HepG2 (cell line): ENCODE measurements around the gene AKAP3. TPM values are rescaled to one million over a fixed set of nuclear protein-coding genes. Genes with fewer than 3 reads are reported as not detected.

Source experiments
- ATAC-seq: fragments of 200-7000 bp; cut with Tn5 transposase; 3 replicates; pipeline ENCODE4 v1.9.1; 2020; ENCODE audit warnings: mild to moderate bottlenecking, moderate library complexity
- BruUV-seq: library from RNA; stranded (reverse); fragments of 400-500 nt; replicated peaks from 2 replicates; lab custom pipeline; 2021; lab: Mats Ljungman, UMichigan
- CTCF ChIA-PET: fragments of 300-600 bp; formaldehyde crosslinking; extraction: SDS; loops from one replicate; lab custom pipeline; 2021; ENCODE audit warnings: low total read pairs, inconsistent platforms, low intra/inter-chr PET ratio; lab: Yijun Ruan, JAX
- POLR2A ChIA-PET: fragments of 350-600 bp; sonication (Branson Sonifier 250); formaldehyde crosslinking; loops from one replicate; lab custom pipeline; 2020; ENCODE audit warnings: antibody characterized with exemption, inconsistent platforms; lab: Yijun Ruan, JAX
- DNase-seq: peaks from one replicate; pipeline ENCODE4 v3.0.0-alpha.2; 2015; ENCODE audit warnings: low spot score
- FAIRE-seq: peaks from 3 replicates; lab custom pipeline; 2011; peaks lifted over from hg19 to GRCh38; lab: Jason Lieb, UNC
- H2AFZ ChIP-seq: one replicate; pipeline ENCODE4 v1.6.1; 2011; ENCODE audit warnings: low read length, inconsistent platforms
- H3K27ac ChIP-seq: fragments of 300-600 bp; 3 replicates; pipeline ENCODE4 v1.8.0; 2011; ENCODE audit warnings: mixed run types, mild to moderate bottlenecking, mixed read lengths, low read length, inconsistent platforms; ENCODE audit not compliant: insufficient read depth; ENCODE audit errors: extremely low read length
- H3K27me3 ChIP-seq, 2 experiments: fragments of 200-600 bp in 1 of 2; 2 replicates in 1 of 2; 3 replicates in 1 of 2; pipeline versions ENCODE4 v1.6.0 to v1.8.0; 2011; ENCODE audit warnings: low read length in 2 of 2, mild to moderate bottlenecking in 2 of 2, moderate library complexity in 2 of 2, inconsistent platforms in 1 of 2; ENCODE audit not compliant: insufficient read depth in 2 of 2, control insufficient read depth in 1 of 2
- H3K36me3 ChIP-seq, 2 experiments: fragments of 200-600 bp in 1 of 2; replicated peaks in 1 of 2; 2 replicates in 1 of 2; 3 replicates in 1 of 2; pipeline versions ENCODE4 v1.5.1 to v1.8.0; 2011; ENCODE audit warnings: low read length in 2 of 2, inconsistent platforms in 1 of 2; ENCODE audit not compliant: insufficient read depth in 2 of 2, control insufficient read depth in 1 of 2
- H3K4me1 ChIP-seq: 2 replicates; pipeline ENCODE4 v1.5.1; 2012; ENCODE audit warnings: low read length, inconsistent platforms; ENCODE audit not compliant: insufficient read depth
- H3K4me2 ChIP-seq: 2 replicates; pipeline ENCODE4 v1.6.0; 2011; ENCODE audit warnings: low read depth, low read length, inconsistent platforms
- H3K4me3 ChIP-seq, 3 experiments: fragments of 200-600 bp in 1 of 3; sonication (generic), shearing (Covaris generic) in 1 of 3; replicated peaks in 1 of 3; 2 replicates each; pipeline ENCODE4 v1.5.1; 2011 to 2016; ENCODE audit warnings: low read length in 3 of 3, inconsistent platforms in 2 of 3, low read depth in 2 of 3, mild to moderate bottlenecking in 2 of 3, control low read depth in 1 of 3, mixed read lengths in 1 of 3; ENCODE audit not compliant: insufficient read depth in 1 of 3
- H3K79me2 ChIP-seq: one replicate; pipeline ENCODE4 v1.6.1; 2011; ENCODE audit warnings: low read length, inconsistent platforms; ENCODE audit not compliant: insufficient read depth
- H3K9ac ChIP-seq: 2 replicates; pipeline ENCODE4 v1.6.0; 2011; ENCODE audit warnings: mild to moderate bottlenecking, low read depth, low read length, inconsistent platforms; ENCODE audit not compliant: insufficient read depth
- H3K9me3 ChIP-seq: 2 replicates; pipeline ENCODE4 v1.5.1; 2012; ENCODE audit warnings: mild to moderate bottlenecking, low read length
- H4K20me1 ChIP-seq: 2 replicates; pipeline ENCODE4 v1.6.0; 2011; ENCODE audit warnings: inconsistent platforms, mild to moderate bottlenecking, low read length, moderate library complexity; ENCODE audit not compliant: insufficient read depth
- CSRNP2 ChIP-seq: sonication (generic); formaldehyde crosslinking; conservative IDR thresholded peaks from 2 replicates; pipeline ENCODE4 v1.8.0; 2022; ENCODE audit warnings: low read depth, missing genetic modification reagents
- GLI4 ChIP-seq: sonication (generic); formaldehyde crosslinking; IDR thresholded peaks from 2 replicates; pipeline ENCODE4 v1.5.1; 2020; ENCODE audit warnings: missing genetic modification reagents, mild to moderate bottlenecking, moderate library complexity, borderline replicate concordance
- HBP1 ChIP-seq: IDR thresholded peaks from 2 replicates; pipeline ENCODE4 v1.6.1; 2016; ENCODE audit warnings: low read depth, control low read depth
- KDM6A ChIP-seq: IDR thresholded peaks from 2 replicates; pipeline ENCODE4 v1.6.1; 2016; ENCODE audit warnings: low read depth
- POLR2G ChIP-seq: fragments of 200-400 bp; formaldehyde crosslinking; IDR thresholded peaks from 2 replicates; pipeline ENCODE4 v1.6.1; 2018; ENCODE audit warnings: mild to moderate bottlenecking, low read depth, low read length, moderate library complexity
- PPARG ChIP-seq: conservative IDR thresholded peaks from 2 replicates; pipeline ENCODE4 v1.6.1; 2016; ENCODE audit warnings: missing biosample characterization, missing genetic modification reagents
- REXO4 ChIP-seq: sonication (generic); formaldehyde crosslinking; IDR thresholded peaks from 2 replicates; pipeline ENCODE4 v1.8.0; 2022; ENCODE audit warnings: missing genetic modification reagents, mild to moderate bottlenecking, borderline replicate concordance
- SALL2 ChIP-seq: sonication (generic); formaldehyde crosslinking; IDR thresholded peaks from 2 replicates; pipeline ENCODE4 v1.8.1; 2023; ENCODE audit warnings: mild to moderate bottlenecking, missing genetic modification reagents, inconsistent platforms
- SAP130 ChIP-seq: IDR thresholded peaks from 2 replicates; pipeline ENCODE4 v1.6.1; 2016; ENCODE audit warnings: low read depth
- SIN3A ChIP-seq: IDR thresholded peaks from 2 replicates; pipeline ENCODE4 v1.6.1; 2011; ENCODE audit warnings: low read depth, mild to moderate bottlenecking, control low read depth, low read length, borderline replicate concordance
- YY1 ChIP-seq: IDR thresholded peaks from 2 replicates; pipeline ENCODE4 v1.6.1; 2011; ENCODE audit warnings: low read length, low read depth, moderate library complexity, mild to moderate bottlenecking; ENCODE audit not compliant: insufficient read depth, insufficient replicate concordance
- ZBTB3 ChIP-seq: sonication (generic); formaldehyde crosslinking; IDR thresholded peaks from 2 replicates; pipeline ENCODE4 v1.4.0; 2020; ENCODE audit warnings: low read depth, mild to moderate bottlenecking, moderate library complexity, missing genetic modification reagents, borderline replicate concordance
- ZFP37 ChIP-seq: sonication (generic); formaldehyde crosslinking; IDR thresholded peaks from 2 replicates; pipeline ENCODE4 v1.4.0; 2020; ENCODE audit warnings: missing genetic modification reagents, borderline replicate concordance
- ZMYM4 ChIP-seq: sonication (generic); formaldehyde crosslinking; IDR thresholded peaks from 2 replicates; pipeline ENCODE4 v1.8.1; 2023; ENCODE audit warnings: mild to moderate bottlenecking, missing genetic modification reagents
- ZNF138 ChIP-seq: sonication (generic); formaldehyde crosslinking; IDR thresholded peaks from 2 replicates; pipeline ENCODE4 v1.5.0; 2020; ENCODE audit warnings: mild to moderate bottlenecking, low read depth, missing genetic modification reagents
- ZNF142 ChIP-seq: sonication (generic); formaldehyde crosslinking; IDR thresholded peaks from 2 replicates; pipeline ENCODE4 v1.4.0; 2020; ENCODE audit warnings: missing genetic modification reagents
- ZNF234 ChIP-seq: sonication (generic); formaldehyde crosslinking; conservative IDR thresholded peaks from 2 replicates; pipeline ENCODE4 v1.5.1; 2020; ENCODE audit warnings: mild to moderate bottlenecking, missing genetic modification reagents
- ZNF382 ChIP-seq: sonication (generic); formaldehyde crosslinking; IDR thresholded peaks from 2 replicates; pipeline ENCODE4 v1.5.0; 2020; ENCODE audit warnings: missing genetic modification reagents, mild to moderate bottlenecking, borderline replicate concordance
- WGBS: methylation state at CpG from one replicate; pipeline ENCODE4 v1.1.6; 2017; ENCODE audit warnings: low lambda C conversion rate; 5-methylcytosine and 5-hydroxymethylcytosine counted together
- in situ Hi-C: cut with HindIII; loops from 2 replicates; pipeline ENCODE4 v1.10.0; 2017; ENCODE audit warnings: low pct_unique_long_range_greater_than_20kb; ENCODE audit not compliant: extremely low pct_ligation_motif_present
- intact Hi-C: fragments of 100-400 bp; cut with micrococcal nuclease; formaldehyde crosslinking; loops from one replicate; pipeline ENCODE4 v1.10.0; 2022; ENCODE audit not compliant: unreplicated experiment
- polyA plus RNA-seq, 8 experiments: library from polyadenylated mRNA; depleted of rRNA in 3 of 8; stranded (reverse) in 7 of 8; unstranded in 1 of 8; fragments of >200 nt; fragmentation: Illumina TruSeq in 4 of 8; extraction: Trizol in 4 of 8; gene quantifications; 2 replicates each; pipeline versions ENCODE4 v1.2.1 to v1.2.3, GENCODE V29; 2011 to 2016; ENCODE audit warnings: low read depth in 4 of 8, missing spikeins in 1 of 8, mixed read lengths in 1 of 8; ENCODE audit not compliant: insufficient read depth in 1 of 8
- total RNA-seq, 5 experiments: library from RNA; depleted of rRNA; stranded (reverse); fragments of >200 nt; fragmentation: Illumina TruSeq; extraction: Trizol; gene quantifications; 2 replicates each; pipeline ENCODE4 v1.2.3, GENCODE V29; 2016; ENCODE audit warnings: low read depth in 1 of 5

AKAP3 gene
- total and polyA plus RNA-seq, 2 of the 13 experiments (the other 11 are each of a cell fraction or from before 2014, with no cell fraction given), result 0.22 to 0.49 TPM

- no peaks in the 10 kb centered on the region for H4K20me1 ChIP-seq
- H3K9me3 ChIP-seq, result no peaks in the 10 kb centered on the region
- ChIA-PET CTCF (no interaction called here), POLR2A (no interaction called here)
- H3K4me2 ChIP-seq, result no peak overlapping the region
- intact Hi-C loops, result no loop called here
- WGBS, result 66% methylated on average over 4 of the region's 4 CpGs
- in situ Hi-C loops, result no loop called here
- peaks cover 1 to 11% of the 10 kb centered on the region in 2 experiments; a peak in 3 of 5 replicates for H3K36me3 ChIP-seq
- H3K4me1 ChIP-seq, result peaks cover 12% of the 10 kb centered on the region
- H3K27ac ChIP-seq, result no peak overlapping the region
- H3K4me3 ChIP-seq, result no peak overlapping the region
- no peak overlapping the region for H2AFZ ChIP-seq
- no peak for ATAC-seq
- no peaks in the 10 kb centered on the region for H3K27me3 ChIP-seq
- no peak overlapping the region for H3K9ac ChIP-seq
- H3K79me2 ChIP-seq, result peaks cover 1% of the 10 kb centered on the region
- no TSS peak for BruUV-seq
- no peak for DNase-seq
- FAIRE-seq, result no peak
- TF ChIP-seq SAP130 (CRISPR knock-in tag) (no peak), CSRNP2 (no peak), SIN3A (no peak), SALL2 (no peak), ZNF138 (CRISPR knock-in tag) (no peak), KDM6A (no peak), REXO4 (CRISPR knock-in tag) (no peak), ZMYM4 (CRISPR knock-in tag) (no peak), ZNF234 (no peak), HBP1 (CRISPR knock-in tag) (no peak), ZNF142 (CRISPR knock-in tag) (no peak), YY1 (no peak), GLI4 (CRISPR knock-in tag) (no peak), ZNF382 (CRISPR knock-in tag) (no peak), ZBTB3 (CRISPR knock-in tag) (no peak), POLR2G (no peak), PPARG (no peak), ZFP37 (CRISPR knock-in tag) (no peak)
Measured at GRCh38 chr12:4610481-4610880, 38.4 kb downstream of the AKAP3 start.
